Upper lobe of left lung (tissue), 6 donors: ENCODE data around the gene HCFC2. TPM values are rescaled to one million over a fixed set of nuclear protein-coding genes. Genes with fewer than 3 reads are reported as not detected.

ENCODE experiments used
- ATAC-seq, 2 donors: fragments of 200-7000 bp; cut with Tn5 transposase; one replicate each; pipeline ENCODE4 v1.9.1; 2022; ENCODE audit warnings: mild to moderate bottlenecking in 2 of 2, moderate library complexity in 2 of 2; ENCODE audit not compliant: low FRiP score in 2 of 2
- DNase-seq, 2 donors: peaks; one replicate each; pipeline ENCODE4 v3.0.0-alpha.2; 2019 to 2020
- H3K27ac ChIP-seq, 4 donors: fragments of 200-600 bp; sonication (generic); one replicate each; pipeline ENCODE4 v1.5.1; 2016 to 2019
- H3K27me3 ChIP-seq, 4 donors: fragments of 200-600 bp; sonication (generic); one replicate each; pipeline ENCODE4 v1.5.1; 2017 to 2019
- H3K36me3 ChIP-seq, 4 donors: fragments of 200-600 bp; sonication (generic); one replicate each; pipeline ENCODE4 v1.5.1; 2016 to 2019
- H3K4me1 ChIP-seq, 4 donors: fragments of 200-600 bp; sonication (generic); one replicate each; pipeline ENCODE4 v1.5.1; 2018 to 2019
- H3K4me3 ChIP-seq, 4 donors: fragments of 200-600 bp; sonication (generic); one replicate each; pipeline ENCODE4 v1.5.1; 2017 to 2019; ENCODE audit warnings: mild to moderate bottlenecking in 2 of 4, moderate library complexity in 1 of 4
- H3K9me3 ChIP-seq, 4 donors: fragments of 200-600 bp; sonication (generic); one replicate each; pipeline ENCODE4 v1.5.1; 2018 to 2019
- EP300 ChIP-seq, 4 donors: sonication (generic); formaldehyde crosslinking; IDR thresholded peaks; one replicate each; pipeline ENCODE4 v1.5.1; 2017; ENCODE audit warnings: antibody characterized with exemption in 4 of 4, control low read depth in 2 of 4
- POLR2A ChIP-seq, 4 donors: fragments of 450-650 bp; IDR thresholded peaks; one replicate each; pipeline ENCODE4 v1.5.1; 2016 to 2017; ENCODE audit warnings: antibody characterized with exemption in 4 of 4, mild to moderate bottlenecking in 2 of 4
- POLR2AphosphoS5 ChIP-seq, 2 donors: sonication (generic); formaldehyde crosslinking; IDR thresholded peaks; one replicate each; pipeline ENCODE4 v1.5.1; 2017; ENCODE audit warnings: antibody characterized with exemption in 2 of 2
- WGBS, 2 donors: methylation state at CpG; one replicate each; pipeline ENCODE4 v1.1.5; 2017 to 2018; 5-methylcytosine and 5-hydroxymethylcytosine counted together
- total RNA-seq, 6 donors: library from RNA; depleted of rRNA in 4 of 6; stranded (reverse); fragments of >200 nt in 4 of 6; gene quantifications; one replicate each; pipeline versions ENCODE4 v1.1.0 to v1.2.1, GENCODE V29; 2016 to 2021
- TF ChIP-seq, protein P1 (sequence below), 6 experiments: fragments of 450-650 bp in 4 of 6; fragments of 200-600 bp in 2 of 6; sonication (generic) in 2 of 6; IDR thresholded peaks; one replicate each; pipeline ENCODE4 v1.5.1; 2016 to 2019; ENCODE audit warnings: antibody characterized with exemption in 6 of 6
- donor health status: DM: no; HTN: no; CAD: no; lungs with moderate emphysema.
- donor health status: DM: no; HTN: yes; CAD: no; lungs with severe emphysema.

Gene HCFC2
- total RNA-seq, 6 donors from 2014 or later, result 10.3 to 28.2 (median 15.8) TPM

DNA sequence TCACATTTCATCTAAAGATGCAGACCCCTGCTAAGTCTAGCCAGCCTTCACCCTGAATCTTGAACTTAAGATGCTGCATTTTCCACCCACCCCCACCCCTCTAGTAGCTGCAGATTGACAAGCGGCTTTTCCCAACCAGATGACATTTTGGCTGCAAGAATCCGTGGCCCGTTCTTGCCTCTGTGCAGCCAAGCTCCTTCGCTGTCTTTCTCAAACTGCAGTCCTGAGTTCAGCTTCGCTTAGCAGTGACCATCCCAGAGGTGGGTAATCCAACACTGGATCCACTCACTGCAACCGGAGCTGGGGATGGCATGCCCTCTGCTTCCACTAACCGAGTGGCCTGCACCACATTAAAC, 74.4 kb downstream of the HCFC2 start:
- Histone ChIP-seq H3K9me3 (no peaks in the 10 kb centered on the region), H3K36me3 (peaks cover 0 to 3% (median 0%) of the 10 kb centered on the region in 4 donors), H3K27me3 (no peaks in the 10 kb centered on the region), H3K4me1 (peaks cover 12 to 37% (median 24%) of the 10 kb centered on the region in 4 donors), H3K27ac (peak overlapping the region in 3 of 4 donors; percentile 83 to 95 (median 90)), H3K4me3 (peak overlapping the region in 2 of 4 donors; percentile 51 to 86)
- DNase-seq, result no peak
- 76 to 80% methylated on average over 7 of the region's 7 CpGs for WGBS, 2 donors
- TF ChIP-seq EP300 (IDR thresholded peaks at IDR 0.05) (no peak), POLR2A (IDR thresholded peaks at IDR 0.05) (no peak), POLR2AphosphoS5 (IDR thresholded peaks at IDR 0.05) (no peak)
- TF ChIP-seq, protein P1, sequence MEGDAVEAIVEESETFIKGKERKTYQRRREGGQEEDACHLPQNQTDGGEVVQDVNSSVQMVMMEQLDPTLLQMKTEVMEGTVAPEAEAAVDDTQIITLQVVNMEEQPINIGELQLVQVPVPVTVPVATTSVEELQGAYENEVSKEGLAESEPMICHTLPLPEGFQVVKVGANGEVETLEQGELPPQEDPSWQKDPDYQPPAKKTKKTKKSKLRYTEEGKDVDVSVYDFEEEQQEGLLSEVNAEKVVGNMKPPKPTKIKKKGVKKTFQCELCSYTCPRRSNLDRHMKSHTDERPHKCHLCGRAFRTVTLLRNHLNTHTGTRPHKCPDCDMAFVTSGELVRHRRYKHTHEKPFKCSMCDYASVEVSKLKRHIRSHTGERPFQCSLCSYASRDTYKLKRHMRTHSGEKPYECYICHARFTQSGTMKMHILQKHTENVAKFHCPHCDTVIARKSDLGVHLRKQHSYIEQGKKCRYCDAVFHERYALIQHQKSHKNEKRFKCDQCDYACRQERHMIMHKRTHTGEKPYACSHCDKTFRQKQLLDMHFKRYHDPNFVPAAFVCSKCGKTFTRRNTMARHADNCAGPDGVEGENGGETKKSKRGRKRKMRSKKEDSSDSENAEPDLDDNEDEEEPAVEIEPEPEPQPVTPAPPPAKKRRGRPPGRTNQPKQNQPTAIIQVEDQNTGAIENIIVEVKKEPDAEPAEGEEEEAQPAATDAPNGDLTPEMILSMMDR (IDR thresholded peaks at IDR 0.05), result no peak
- ATAC-seq, result no peak

DNA sequence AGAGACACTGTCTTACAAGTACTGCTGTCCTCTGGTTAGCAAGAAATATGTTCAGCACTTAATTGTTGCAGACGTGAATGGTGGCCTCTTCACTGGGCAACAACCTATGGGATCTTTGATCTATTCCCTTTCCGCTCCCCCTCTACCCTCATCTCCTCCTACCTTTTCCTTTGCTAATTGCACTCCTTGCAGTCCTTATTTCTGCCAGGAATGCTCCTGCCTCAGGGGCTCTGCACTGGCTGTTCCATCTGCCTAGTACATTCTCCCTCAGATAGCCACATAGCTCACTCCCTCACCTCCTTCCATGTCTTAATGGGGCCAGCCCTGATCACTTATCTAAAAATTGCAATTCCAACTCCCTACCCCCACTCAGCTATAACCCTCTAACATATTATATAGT, 78.2 kb downstream of the HCFC2 start:
- Histone ChIP-seq H3K9me3 (no peaks in the 10 kb centered on the region), H3K36me3 (no peaks in the 10 kb centered on the region), H3K27me3 (no peaks in the 10 kb centered on the region), H3K4me3 (no peak overlapping the region), H3K27ac (no peak overlapping the region), H3K4me1 (peaks cover 4 to 11% (median 5%) of the 10 kb centered on the region in 4 donors)
- DNase-seq (no peak), ATAC-seq (no peak)
- TF ChIP-seq POLR2A (IDR thresholded peaks at IDR 0.05), result no peak
- 82 to 86% methylated on average over 2 of the region's 2 CpGs for WGBS, 2 donors

DNA sequence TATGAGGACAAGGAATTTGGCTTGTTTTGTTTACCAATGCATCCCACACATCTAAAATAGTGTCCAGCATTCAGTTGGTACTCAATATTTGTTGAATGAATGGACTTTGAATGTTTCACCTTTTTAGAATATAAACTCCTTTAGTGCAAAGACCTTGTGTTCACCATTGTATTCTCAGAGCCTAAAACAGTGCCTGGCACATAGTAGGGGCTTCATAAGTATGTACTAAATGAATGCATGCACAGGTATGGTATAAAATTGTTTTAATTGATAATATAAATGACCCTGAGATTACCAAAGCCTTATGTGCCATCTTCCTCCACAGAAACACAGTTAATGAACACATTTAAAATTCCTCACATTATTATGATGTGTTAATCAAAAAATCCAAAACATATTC, 78.7 kb downstream of the HCFC2 start:
- DNase-seq (no peak), ATAC-seq (no peak)

DNA sequence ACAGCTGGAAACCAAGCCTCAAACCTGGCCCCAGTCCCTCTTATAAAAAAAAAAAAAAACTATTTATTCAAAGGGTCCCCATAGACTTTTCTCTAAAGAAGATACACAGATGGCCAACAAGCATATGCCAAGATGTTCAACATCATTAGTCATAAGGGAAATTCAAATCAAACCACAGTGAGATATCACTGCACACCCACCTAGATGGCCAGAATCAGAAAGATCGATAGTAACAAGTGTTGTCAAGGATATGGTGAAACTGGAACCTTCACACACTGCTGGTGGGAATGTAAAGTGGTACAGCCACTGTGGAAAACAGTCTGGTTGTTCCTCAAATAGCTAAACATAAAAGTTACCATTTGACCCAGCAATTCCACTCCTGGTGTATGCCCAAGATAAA, 79.6 kb downstream of the HCFC2 start:
- no peak for ATAC-seq
- Histone ChIP-seq H3K9me3 (no peaks in the 10 kb centered on the region), H3K27me3 (no peaks in the 10 kb centered on the region), H3K4me3 (no peak overlapping the region), H3K36me3 (no peaks in the 10 kb centered on the region), H3K27ac (no peak overlapping the region), H3K4me1 (peaks cover 0 to 3% (median 0%) of the 10 kb centered on the region in 4 donors)
- 76 to 93% methylated on average over 1 of the region's 1 CpG for WGBS, 2 donors
- DNase-seq, result no peak
- TF ChIP-seq POLR2A (IDR thresholded peaks at IDR 0.05) (no peak), EP300 (IDR thresholded peaks at IDR 0.05) (no peak), POLR2AphosphoS5 (IDR thresholded peaks at IDR 0.05) (no peak)
- TF ChIP-seq, protein P1 (IDR thresholded peaks at IDR 0.05), result no peak

More for the DNA sequence above, 78.7 kb downstream of the HCFC2 start:
- no peak overlapping the region for H3K27ac ChIP-seq
- peaks cover 4 to 11% (median 5%) of the 10 kb centered on the region in 4 donors for H3K4me1 ChIP-seq
- TF ChIP-seq, protein P1 (IDR thresholded peaks at IDR 0.05), result no peak
- TF ChIP-seq POLR2A (IDR thresholded peaks at IDR 0.05) (no peak), EP300 (IDR thresholded peaks at IDR 0.05) (no peak), POLR2AphosphoS5 (IDR thresholded peaks at IDR 0.05) (no peak)
- no peaks in the 10 kb centered on the region for H3K36me3 ChIP-seq
- no peak overlapping the region for H3K4me3 ChIP-seq
- H3K27me3 ChIP-seq, result no peaks in the 10 kb centered on the region
- H3K9me3 ChIP-seq, result no peaks in the 10 kb centered on the region

DNA sequence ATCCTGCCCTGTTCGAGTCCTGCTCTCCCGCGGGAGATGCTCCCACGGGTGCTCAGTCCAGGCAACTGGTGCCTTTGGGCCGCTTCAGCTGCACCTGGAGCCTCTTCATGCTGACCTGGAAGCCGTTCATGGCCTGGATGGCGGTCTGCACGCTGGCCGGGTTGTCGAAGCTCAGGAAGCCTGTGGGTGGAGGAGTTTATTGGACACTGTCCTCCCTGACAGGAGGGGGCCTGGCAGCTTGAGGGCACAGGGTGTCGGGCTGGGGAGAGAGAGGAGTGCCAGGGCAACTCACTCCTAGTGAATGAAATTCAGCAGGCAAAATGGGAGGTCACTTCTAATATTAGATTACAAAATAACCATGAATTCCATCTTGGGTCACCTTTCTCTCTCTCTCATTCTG, 83.0 kb downstream of the HCFC2 start:
- WGBS, 2 donors, result 70 to 80% methylated on average over 11 of the region's 11 CpGs
- DNase-seq (peak in 1 of 2 donors; percentile 59), ATAC-seq (no peak)

More for the DNA sequence above, 83.0 kb downstream of the HCFC2 start:
- no peak overlapping the region for H3K27ac ChIP-seq
- H3K27me3 ChIP-seq, result no peaks in the 10 kb centered on the region
- no peaks in the 10 kb centered on the region for H3K4me1 ChIP-seq
- H3K4me3 ChIP-seq, result no peak overlapping the region
- TF ChIP-seq, protein P1 (IDR thresholded peaks at IDR 0.05), result no peak
- TF ChIP-seq POLR2A (IDR thresholded peaks at IDR 0.05) (no peak), EP300 (IDR thresholded peaks at IDR 0.05) (no peak), POLR2AphosphoS5 (IDR thresholded peaks at IDR 0.05) (no peak)
- H3K9me3 ChIP-seq, result no peaks in the 10 kb centered on the region
- H3K36me3 ChIP-seq, result no peaks in the 10 kb centered on the region
